Duodenal mucosa (tissue), 2 donors: ENCODE measurements around the gene MTHFD1.
A peak's percentile ranks its signal among the peaks of the same experiment; 100 is the strongest.

Experiments
- H3K27ac ChIP-seq: one replicate; pipeline ENCODE4 v1.7.0; 2013; ENCODE audit warnings: low read depth, low read length
- H3K27me3 ChIP-seq, 2 donors: one replicate each; pipeline ENCODE4 v1.7.0; 2013; ENCODE audit warnings: low read length in 2 of 2, control low read depth in 1 of 2; ENCODE audit not compliant: insufficient read depth in 2 of 2, control insufficient read depth in 1 of 2
- H3K36me3 ChIP-seq, 2 donors: one replicate each; pipeline ENCODE4 v1.7.0; 2013; ENCODE audit warnings: low read length in 2 of 2, control low read depth in 1 of 2; ENCODE audit not compliant: insufficient read depth in 2 of 2, control insufficient read depth in 1 of 2
- H3K4me1 ChIP-seq, 2 donors: one replicate each; pipeline ENCODE4 v1.7.0; 2013; ENCODE audit warnings: low read length in 2 of 2, control low read depth in 1 of 2; ENCODE audit not compliant: insufficient read depth in 2 of 2, control insufficient read depth in 1 of 2
- H3K4me3 ChIP-seq, 2 donors: one replicate each; pipeline ENCODE4 v1.7.0; 2013; ENCODE audit warnings: low read length in 2 of 2, low read depth in 1 of 2
- H3K9ac ChIP-seq, 2 donors: one replicate each; pipeline ENCODE4 v1.7.0; 2013; ENCODE audit warnings: low read length in 2 of 2, low read depth in 1 of 2
- H3K9me3 ChIP-seq, 2 donors: one replicate each; pipeline ENCODE4 v1.7.0; 2013; ENCODE audit warnings: low read length in 2 of 2, control low read depth in 1 of 2; ENCODE audit not compliant: control insufficient read depth in 1 of 2

MTHFD1 gene

DNA sequence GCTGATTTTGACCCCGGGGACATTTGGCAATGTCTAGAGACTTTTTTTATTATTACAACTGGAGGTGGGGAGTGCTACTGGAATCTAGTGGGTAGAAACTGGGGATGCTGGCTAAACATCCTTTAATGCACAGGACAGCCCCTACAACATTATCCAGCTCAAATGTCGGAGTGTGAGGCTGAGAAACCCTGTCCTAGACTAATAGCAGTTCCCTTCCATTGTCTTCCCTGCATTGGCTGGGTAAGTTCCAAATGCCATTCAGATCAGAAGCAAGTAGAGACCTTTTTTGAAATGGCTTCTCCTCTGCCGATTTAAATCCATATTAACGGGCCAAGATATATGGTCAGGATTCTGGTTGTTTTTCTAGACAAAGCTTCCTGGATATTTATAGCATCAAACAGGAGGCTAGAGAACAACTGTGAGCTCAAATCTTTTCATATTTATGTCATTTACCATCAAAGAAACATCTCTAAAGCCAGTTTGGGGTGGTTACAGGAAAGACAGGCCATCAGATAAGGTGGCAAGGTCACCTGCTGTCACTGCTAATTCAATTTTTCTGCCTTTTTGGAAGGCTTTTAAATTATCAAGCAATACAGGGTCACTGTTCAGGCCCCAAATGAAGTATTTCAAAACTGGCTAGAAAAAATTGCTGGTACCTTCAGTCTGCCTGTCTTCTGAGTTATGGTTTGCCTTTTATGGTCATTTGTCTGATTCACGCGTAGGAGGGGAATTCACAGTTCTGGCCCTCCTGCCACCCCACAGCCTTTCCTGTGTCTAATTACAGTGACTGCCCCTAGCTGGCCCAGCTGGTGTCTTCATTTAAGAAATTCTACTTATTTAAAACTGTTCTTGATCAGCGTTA, 57.1 kb downstream of the MTHFD1 start:
- H3K27ac ChIP-seq, result no peak overlapping the region
- no peaks in the 10 kb centered on the region for H3K9me3 ChIP-seq
- H3K9ac ChIP-seq, result no peak overlapping the region
- no peaks in the 10 kb centered on the region for H3K4me1 ChIP-seq
- no peak overlapping the region for H3K4me3 ChIP-seq
- peaks cover 13 to 50% of the 10 kb centered on the region in 2 donors for H3K36me3 ChIP-seq
- H3K27me3 ChIP-seq, result no peaks in the 10 kb centered on the region

DNA sequence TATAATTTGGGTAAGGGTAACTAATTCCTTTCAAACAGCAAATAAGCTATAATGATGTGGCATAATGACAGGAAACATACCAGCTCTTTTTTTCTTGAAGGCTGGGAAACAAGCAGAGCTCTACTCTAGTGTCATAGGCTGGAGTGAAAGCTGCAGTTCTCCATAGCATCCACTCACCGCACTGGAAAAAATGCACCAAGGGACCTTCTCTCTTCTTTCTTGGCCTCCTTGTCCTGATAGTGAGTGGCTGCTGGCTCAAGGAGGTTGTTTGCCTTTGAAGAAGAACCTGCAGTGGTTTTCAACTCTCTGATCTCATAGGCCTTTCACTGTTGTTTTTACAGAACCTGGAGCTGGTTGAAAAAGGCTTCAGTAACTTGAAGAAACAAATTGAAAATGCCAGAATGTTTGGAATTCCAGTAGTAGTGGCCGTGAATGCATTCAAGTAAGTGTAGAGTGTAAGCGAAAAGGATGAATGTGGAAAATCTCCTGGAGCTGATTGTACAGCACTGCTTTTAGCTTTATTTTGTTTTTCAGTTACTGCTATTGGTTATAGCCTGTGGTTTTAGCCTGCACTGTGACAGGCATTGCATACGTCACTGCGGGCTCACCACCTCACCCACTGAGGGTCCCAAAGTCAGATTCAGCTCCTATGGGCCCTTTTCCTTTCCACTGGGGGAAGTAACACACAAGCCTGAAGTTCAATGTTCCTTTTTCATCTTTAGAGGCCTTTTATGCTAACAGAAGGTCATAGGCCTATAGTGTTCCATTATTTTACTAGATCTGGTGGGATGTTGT, 59.9 kb downstream of the MTHFD1 start:
- Histone ChIP-seq H3K27ac (no peak overlapping the region), H3K9ac (no peak overlapping the region), H3K9me3 (no peaks in the 10 kb centered on the region), H3K4me1 (no peaks in the 10 kb centered on the region), H3K36me3 (peaks cover 19 to 41% of the 10 kb centered on the region in 2 donors), H3K4me3 (no peak overlapping the region), H3K27me3 (no peaks in the 10 kb centered on the region)

- Histone ChIP-seq H3K9ac (no peak overlapping the region), H3K36me3 (peaks cover 19 to 49% of the 10 kb centered on the region in 2 donors), H3K9me3 (no peaks in the 10 kb centered on the region), H3K4me1 (no peaks in the 10 kb centered on the region), H3K27ac (no peak overlapping the region), H3K4me3 (no peak overlapping the region), H3K27me3 (no peaks in the 10 kb centered on the region)
Measured at GRCh38 chr14:64450255-64450654, 62.1 kb downstream of the MTHFD1 start.

- H3K9me3 ChIP-seq, result no peaks in the 10 kb centered on the region
- H3K4me3 ChIP-seq, result no peak overlapping the region
- no peaks in the 10 kb centered on the region for H3K4me1 ChIP-seq
- H3K27me3 ChIP-seq, result no peaks in the 10 kb centered on the region
- H3K9ac ChIP-seq, result no peak overlapping the region
- no peak overlapping the region for H3K27ac ChIP-seq
- peaks cover 21 to 57% of the 10 kb centered on the region in 2 donors for H3K36me3 ChIP-seq
Measured at GRCh38 chr14:64454671-64455070, 66.5 kb downstream of the MTHFD1 start.

DNA sequence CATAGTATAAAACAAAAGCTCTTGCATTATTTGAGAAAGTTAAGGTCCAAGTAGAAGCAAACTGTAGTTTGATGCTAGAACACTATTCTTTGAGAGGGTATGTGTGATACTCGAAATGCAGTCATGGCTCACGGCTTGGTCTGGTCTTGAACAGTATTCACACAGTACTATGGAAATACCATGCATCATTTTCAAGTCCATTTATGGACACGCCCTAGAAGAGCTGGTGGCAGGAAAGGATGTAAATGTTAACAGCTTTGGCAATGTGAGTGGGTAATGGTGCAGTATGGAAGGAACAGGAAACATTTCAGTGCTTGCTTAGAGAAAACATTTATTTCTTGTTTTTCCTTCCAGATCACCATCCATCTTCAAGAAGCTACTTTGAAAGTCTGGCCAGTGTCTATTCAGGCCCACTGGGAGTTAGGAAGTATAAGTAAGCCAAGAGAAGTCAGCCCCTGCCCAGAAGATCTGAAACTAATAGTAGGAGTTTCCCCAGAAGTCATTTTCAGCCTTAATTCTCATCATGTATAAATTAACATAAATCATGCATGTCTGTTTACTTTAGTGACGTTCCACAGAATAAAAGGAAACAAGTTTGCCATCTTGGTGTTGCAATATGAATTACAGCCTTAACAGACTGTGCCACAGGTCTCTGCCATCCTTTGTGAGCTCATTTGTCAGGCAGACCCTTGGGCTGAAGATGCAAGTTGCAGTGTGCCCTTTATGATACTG, 71.4 kb downstream of the MTHFD1 start:
- Histone ChIP-seq H3K27ac (no peak overlapping the region), H3K9ac (no peak overlapping the region), H3K36me3 (peaks cover 15 to 34% of the 10 kb centered on the region in 2 donors), H3K27me3 (no peaks in the 10 kb centered on the region), H3K4me1 (peaks cover 2 to 3% of the 10 kb centered on the region in 2 donors), H3K4me3 (no peak overlapping the region), H3K9me3 (no peaks in the 10 kb centered on the region)

- Histone ChIP-seq H3K9ac (no peak overlapping the region), H3K4me3 (no peak overlapping the region), H3K4me1 (peaks cover 9 to 12% of the 10 kb centered on the region in 2 donors), H3K9me3 (no peaks in the 10 kb centered on the region), H3K36me3 (peaks cover 3 to 18% of the 10 kb centered on the region in 2 donors), H3K27ac (no peak overlapping the region), H3K27me3 (no peaks in the 10 kb centered on the region)
Measured at GRCh38 chr14:64461221-64461620, 73.1 kb downstream of the MTHFD1 start.

GRCh38 chr14:64463195-64463594, 75.0 kb downstream of the MTHFD1 start:
- peaks cover 3 to 10% of the 10 kb centered on the region in 2 donors for H3K36me3 ChIP-seq

DNA sequence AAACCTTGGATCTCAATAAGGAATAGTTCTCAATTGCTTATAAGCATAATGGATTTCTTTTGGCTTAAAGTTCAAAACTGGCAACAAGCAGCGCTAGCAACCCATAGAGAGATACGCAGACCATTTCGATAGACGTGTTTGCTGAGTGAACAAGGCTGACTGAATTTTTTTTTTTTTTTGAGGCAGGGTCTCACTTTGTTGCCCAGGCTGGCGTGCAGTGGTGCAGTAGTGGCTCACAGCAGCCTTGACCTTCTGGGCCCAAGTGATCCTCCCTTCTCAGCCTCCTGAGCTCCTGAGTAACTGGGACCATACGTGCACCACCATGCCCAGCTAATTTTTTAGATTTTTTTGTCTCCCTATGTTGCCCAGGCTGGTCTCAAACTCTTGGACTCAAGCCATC, 75.7 kb downstream of the MTHFD1 start:
- H3K27ac ChIP-seq, result no peak overlapping the region
- peaks cover 12% of the 10 kb centered on the region in 2 donors for H3K4me1 ChIP-seq
- no peak overlapping the region for H3K4me3 ChIP-seq
- H3K9ac ChIP-seq, result no peak overlapping the region
- no peaks in the 10 kb centered on the region for H3K27me3 ChIP-seq
- peaks cover 3 to 10% of the 10 kb centered on the region in 2 donors for H3K36me3 ChIP-seq
- H3K9me3 ChIP-seq, result no peaks in the 10 kb centered on the region

More at GRCh38 chr14:64463195-64463594, 75.0 kb downstream of the MTHFD1 start:
- no peak overlapping the region for H3K27ac ChIP-seq
- H3K4me3 ChIP-seq, result no peak overlapping the region
- no peaks in the 10 kb centered on the region for H3K27me3 ChIP-seq
- peaks cover 12% of the 10 kb centered on the region in 2 donors for H3K4me1 ChIP-seq
- no peaks in the 10 kb centered on the region for H3K9me3 ChIP-seq
- no peak overlapping the region for H3K9ac ChIP-seq

DNA sequence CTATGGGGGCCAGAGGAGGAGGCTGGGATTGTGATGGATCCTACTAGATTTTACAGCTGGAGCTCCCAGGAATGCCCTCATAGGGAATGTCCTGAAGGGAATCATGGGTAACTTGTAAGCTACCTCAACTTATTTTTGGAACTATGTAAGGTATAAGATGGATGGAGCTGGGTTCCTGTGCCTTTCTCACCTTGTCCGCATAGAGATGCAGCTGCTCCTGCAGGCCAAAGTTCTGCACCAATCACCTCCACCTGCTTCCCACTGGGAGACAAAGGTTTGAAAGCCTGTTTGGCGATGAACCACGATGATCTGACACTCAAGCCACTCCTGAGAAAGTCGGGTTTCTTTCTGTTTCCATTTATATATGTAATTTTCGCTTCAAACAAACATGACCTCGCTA, 76.5 kb downstream of the MTHFD1 start:
- no peaks in the 10 kb centered on the region for H3K9me3 ChIP-seq
- H3K36me3 ChIP-seq, result peaks cover 3 to 6% of the 10 kb centered on the region in 2 donors
- peak overlapping the region; percentile 35 to 69 for H3K9ac ChIP-seq
- H3K27ac ChIP-seq, result no peak overlapping the region
- peaks cover 12% of the 10 kb centered on the region in 2 donors for H3K4me1 ChIP-seq
- H3K4me3 ChIP-seq, result peak overlapping the region; percentile 67 to 78
- H3K27me3 ChIP-seq, result no peaks in the 10 kb centered on the region
